Upper lobe of left lung (tissue), 4 donors: ENCODE results near the gene CDH18.

ENCODE experiments used
- CTCF ChIP-seq, 6 experiments: fragments of 450-650 bp in 4 of 6; fragments of 200-600 bp in 2 of 6; sonication (generic) in 2 of 6; IDR thresholded peaks; one replicate each; pipeline ENCODE4 v1.5.1; 2016 to 2019; ENCODE audit warnings: antibody characterized with exemption in 6 of 6
- POLR2A ChIP-seq, 4 donors: fragments of 450-650 bp; IDR thresholded peaks; one replicate each; pipeline ENCODE4 v1.5.1; 2016 to 2017; ENCODE audit warnings: antibody characterized with exemption in 4 of 4, mild to moderate bottlenecking in 2 of 4
- POLR2AphosphoS5 ChIP-seq, 2 donors: sonication (generic); formaldehyde crosslinking; IDR thresholded peaks; one replicate each; pipeline ENCODE4 v1.5.1; 2017; ENCODE audit warnings: antibody characterized with exemption in 2 of 2

- no peak for TF ChIP-seq CTCF (IDR thresholded peaks at IDR 0.05)
- TF ChIP-seq POLR2A (IDR thresholded peaks at IDR 0.05) = no peak
- no peak for TF ChIP-seq POLR2AphosphoS5 (IDR thresholded peaks at IDR 0.05)
These were observed 495.1 kb downstream of the CDH18 start for GRCh38 chr5:19492861-19493260.
